GM13977 (cell line): ENCODE data around the gene S100Z.

ENCODE experiments used
- DNase-seq: peaks from one replicate; pipeline ENCODE4 v3.0.0; 2012; ENCODE audit warnings: low spot score
- in situ Hi-C: fragments of 300-500 bp; cut with MboI; formaldehyde crosslinking; loops from one replicate; pipeline ENCODE4 v1.12.0; 2022; ENCODE audit warnings: low sequenced_read_pairs, low pct_unique_long_range_greater_than_20kb, mixed read lengths, inconsistent platforms; ENCODE audit not compliant: unreplicated experiment
- TF ChIP-seq, protein P1 (sequence below): IDR thresholded peaks from 2 replicates; pipeline ENCODE4 v1.5.1; 2012; ENCODE audit warnings: mild to moderate bottlenecking, control low read depth; ENCODE audit not compliant: insufficient read depth; ENCODE audit errors: extremely low read depth, missing control alignments

Gene S100Z

DNA sequence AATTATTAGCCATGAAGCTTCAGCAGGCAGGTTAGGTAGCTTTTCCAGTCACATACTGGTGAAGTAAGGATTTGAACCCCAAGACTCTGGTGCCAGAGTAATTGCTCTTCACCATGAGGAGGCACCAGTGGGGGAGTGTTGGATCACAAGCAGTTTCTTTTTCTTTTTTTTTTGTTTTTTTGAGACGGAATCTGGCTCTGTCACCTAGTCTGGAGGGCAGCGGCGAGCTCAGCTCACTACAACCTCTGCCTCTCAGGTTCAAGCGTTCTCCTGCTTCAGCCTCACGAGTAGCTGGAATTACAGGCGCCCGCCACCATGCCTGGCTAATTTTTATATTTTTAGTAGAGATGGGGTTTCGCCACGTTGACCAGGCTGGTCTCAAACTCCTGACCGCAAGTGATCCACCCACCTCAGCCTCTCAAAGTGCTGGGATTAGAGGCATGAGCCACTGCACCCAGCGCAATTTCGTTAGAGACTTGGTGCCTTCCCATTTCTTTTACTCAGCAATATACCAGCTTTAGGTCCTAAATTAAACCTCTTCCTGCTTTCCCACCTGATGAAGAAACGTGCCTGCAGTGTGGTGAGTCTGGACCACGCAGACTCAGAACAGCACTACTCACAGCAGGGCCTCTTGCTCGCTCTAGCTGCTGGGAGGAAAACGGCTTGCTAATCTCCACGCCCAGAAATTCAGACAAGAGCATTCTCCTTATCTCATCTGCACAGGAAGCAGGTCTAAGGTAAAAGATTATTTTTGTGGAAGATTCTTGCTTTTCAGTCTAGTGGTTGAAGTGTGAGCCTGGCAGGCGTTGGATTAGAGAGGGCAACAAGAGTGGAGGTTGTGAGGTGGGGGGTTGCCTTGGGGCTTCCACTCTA, at the start of gene S100Z:
TSS of gene S100Z (plus strand) at position 596 of the 873 bp plus-strand sequence. CDS start 25,346 bp downstream, outside the sequence.
- TF ChIP-seq, protein P1, sequence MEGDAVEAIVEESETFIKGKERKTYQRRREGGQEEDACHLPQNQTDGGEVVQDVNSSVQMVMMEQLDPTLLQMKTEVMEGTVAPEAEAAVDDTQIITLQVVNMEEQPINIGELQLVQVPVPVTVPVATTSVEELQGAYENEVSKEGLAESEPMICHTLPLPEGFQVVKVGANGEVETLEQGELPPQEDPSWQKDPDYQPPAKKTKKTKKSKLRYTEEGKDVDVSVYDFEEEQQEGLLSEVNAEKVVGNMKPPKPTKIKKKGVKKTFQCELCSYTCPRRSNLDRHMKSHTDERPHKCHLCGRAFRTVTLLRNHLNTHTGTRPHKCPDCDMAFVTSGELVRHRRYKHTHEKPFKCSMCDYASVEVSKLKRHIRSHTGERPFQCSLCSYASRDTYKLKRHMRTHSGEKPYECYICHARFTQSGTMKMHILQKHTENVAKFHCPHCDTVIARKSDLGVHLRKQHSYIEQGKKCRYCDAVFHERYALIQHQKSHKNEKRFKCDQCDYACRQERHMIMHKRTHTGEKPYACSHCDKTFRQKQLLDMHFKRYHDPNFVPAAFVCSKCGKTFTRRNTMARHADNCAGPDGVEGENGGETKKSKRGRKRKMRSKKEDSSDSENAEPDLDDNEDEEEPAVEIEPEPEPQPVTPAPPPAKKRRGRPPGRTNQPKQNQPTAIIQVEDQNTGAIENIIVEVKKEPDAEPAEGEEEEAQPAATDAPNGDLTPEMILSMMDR: no peak
- in situ Hi-C loops: no loop called here
- DNase-seq: no peak

DNA sequence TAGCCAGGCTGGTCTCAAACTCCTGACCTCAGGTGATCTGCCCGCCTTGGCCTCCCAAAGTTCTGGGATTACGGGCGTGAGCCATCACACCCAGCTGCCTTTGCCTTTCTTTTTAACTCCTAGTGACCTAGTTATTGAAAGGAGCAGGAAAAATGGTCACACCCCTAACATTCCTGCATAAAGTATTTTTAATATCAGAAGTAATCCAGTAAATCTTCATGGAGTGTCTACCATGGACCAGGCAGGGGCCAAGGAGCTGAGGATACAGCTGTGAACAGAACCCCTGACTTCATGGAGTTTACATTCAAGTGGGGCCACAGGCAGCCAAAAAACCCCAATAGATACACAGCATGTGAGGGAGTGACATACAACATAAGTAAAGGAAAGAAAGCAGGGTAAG, 49.2 kb upstream of the S100Z start:
- TF ChIP-seq, protein P1: no peak
- DNase-seq: no peak
- in situ Hi-C loops: no loop called here

DNA sequence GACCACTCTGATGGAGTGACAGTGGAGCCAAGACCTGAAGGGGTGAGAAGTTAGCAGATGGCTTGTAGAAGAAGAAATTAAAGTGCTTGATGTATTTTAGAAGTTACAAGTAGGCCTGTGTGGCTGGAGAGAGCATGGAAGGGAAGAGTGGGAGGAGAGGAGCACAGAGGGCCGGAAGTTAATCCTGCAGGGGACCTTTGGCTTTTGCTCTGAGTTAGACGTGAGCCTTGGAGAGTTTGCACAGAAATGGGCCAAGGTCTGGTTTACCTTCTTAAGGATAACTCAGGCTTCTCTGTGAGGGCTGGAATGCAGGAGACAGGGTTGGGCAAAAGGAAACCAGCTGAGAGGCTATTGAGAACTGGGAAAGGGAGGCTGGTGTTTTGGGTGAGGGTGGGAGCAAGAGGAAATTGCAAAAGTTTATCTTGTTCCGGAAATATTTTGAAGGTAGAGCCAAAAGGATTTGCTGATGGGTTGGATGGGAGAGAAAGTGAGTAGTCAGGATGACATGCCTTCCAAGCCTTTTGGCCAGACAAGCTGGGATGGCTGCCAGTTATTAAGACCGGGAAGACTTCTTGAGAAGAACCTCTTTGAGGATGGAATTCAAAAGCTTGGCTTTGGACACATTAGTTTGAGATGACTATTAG, 48.5 kb upstream of the S100Z start:
- DNase-seq: no peak
- in situ Hi-C loops: no loop called here

DNA sequence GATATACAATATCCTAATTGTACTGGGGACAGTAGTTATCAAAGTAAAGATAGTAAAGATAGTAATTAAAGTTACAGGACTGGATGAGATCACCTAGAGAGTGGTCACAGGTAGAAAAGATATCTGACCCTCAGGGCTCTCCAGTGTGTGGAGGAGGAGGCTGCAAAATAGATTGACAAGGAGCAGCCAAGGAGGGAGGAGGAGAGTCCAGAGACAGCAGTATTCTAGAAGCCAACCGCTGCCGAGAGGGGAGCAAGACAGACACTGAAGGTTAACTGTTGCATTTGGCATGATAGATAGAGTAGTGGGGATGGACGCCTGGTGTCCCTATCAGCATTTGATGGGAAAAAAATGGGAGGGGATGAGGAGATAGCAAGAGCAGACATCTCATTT, 48.0 kb upstream of the S100Z start:
- in situ Hi-C loops: no loop called here
- DNase-seq: no peak
- TF ChIP-seq, protein P1: no peak

More for the DNA sequence above, 48.5 kb upstream of the S100Z start:
- TF ChIP-seq, protein P1: no peak

DNA sequence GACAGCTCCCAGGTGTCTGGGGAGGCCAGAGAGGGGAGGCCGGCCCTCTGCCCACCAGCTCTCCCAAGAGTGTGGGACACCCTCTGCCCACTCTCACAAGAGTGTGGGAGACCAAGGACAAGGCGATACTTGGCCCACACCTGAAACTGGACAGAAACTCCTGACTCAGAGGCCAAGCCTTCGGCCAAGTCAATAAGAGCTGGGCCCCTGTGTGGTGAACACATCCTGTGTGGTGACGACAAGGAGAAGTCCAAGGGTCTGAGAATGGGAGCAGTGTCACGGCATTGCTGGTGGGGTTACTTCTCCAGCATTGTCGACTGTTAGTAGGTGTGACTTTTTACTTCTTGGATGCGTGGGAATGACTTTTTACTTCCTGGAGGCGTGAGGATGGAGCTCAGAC, 45.5 kb upstream of the S100Z start:
- in situ Hi-C loops: no loop called here
- TF ChIP-seq, protein P1: no peak
- DNase-seq: no peak

DNA sequence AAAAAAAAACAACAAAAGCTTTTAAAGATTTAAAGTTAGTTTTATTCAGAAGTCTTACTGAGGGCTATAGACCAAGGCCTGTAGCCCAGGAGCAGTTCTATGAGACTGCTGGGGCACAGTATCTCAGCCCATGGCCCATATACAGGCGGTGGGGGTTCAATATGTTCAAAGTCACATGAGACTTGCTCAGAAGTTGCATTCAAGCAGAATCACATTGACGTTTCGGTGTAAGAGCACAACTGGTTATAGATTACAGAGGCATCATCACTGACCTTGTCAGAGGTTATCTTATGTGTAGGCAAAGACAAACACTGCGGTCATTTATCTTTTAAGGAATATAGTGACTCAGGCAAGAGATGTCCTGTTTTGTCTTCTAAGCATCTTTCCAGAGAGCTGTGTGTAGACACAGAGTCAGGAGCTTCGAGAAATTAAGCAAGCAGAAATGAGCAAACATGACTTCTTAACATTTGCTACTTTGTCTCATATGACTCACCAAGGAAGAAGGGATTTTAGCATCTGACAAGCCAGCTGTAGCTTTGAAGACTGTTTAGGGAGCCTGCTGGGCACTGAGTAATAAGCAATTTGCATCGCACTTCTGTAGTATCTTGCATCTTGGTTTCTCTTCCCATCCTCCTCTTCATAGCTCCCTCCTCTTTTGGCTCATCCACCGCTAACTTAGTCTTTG, 43.9 kb upstream of the S100Z start:
- TF ChIP-seq, protein P1: no peak
- DNase-seq: no peak
- in situ Hi-C loops: no loop called here
